GM20000 (cell line): ENCODE data around the gene WTIP.

Experiments
- DNase-seq: peaks from one replicate; pipeline ENCODE4 v3.0.0; 2012; ENCODE audit warnings: low spot score
- TF ChIP-seq, protein P1 (sequence below): IDR thresholded peaks from 2 replicates; pipeline ENCODE4 v1.5.1; 2012; ENCODE audit warnings: mild to moderate bottlenecking, control low read depth; ENCODE audit errors: extremely low read depth, missing control alignments

The WTIP gene

DNA sequence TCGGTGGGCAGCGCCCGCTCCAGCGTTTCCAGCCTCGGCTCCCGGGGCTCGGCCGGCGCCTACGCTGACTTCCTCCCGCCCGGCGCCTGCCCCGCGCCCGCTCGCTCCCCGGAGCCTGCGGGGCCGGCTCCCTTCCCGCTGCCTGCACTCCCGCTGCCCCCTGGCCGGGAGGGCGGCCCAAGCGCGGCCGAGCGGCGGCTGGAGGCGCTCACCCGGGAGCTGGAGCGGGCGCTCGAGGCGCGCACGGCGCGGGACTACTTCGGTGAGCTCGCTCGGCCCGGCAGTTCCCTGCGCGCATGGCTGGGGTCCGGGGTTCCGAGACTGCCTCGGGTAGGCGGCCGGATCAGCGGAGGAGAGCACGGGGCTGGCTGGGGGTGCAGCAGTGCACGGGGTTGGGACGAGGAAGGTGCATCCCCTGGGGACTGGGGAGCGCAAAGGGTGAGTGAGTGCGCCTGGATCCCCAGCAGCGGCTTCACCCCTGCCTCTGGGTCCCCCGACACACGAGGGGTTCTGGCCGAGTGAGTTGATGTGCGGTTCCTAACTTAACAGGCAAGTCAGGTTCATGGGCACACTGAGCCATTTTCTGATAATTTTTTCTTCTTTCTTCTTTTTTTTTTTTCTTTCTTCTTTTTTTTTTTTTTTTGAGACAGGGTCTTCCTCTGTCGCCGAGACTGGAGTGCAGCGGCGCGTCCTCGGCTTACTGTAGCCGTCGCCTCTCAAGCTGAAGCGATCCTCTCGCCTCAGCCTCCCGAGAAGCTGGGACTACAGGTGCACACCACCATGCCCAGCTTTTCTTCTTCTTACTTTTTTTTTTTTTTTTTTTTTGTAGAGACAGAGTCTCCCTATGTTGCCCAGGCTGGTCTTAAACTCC lies 1.1 kb downstream of the WTIP start:
- TF ChIP-seq, protein P1, sequence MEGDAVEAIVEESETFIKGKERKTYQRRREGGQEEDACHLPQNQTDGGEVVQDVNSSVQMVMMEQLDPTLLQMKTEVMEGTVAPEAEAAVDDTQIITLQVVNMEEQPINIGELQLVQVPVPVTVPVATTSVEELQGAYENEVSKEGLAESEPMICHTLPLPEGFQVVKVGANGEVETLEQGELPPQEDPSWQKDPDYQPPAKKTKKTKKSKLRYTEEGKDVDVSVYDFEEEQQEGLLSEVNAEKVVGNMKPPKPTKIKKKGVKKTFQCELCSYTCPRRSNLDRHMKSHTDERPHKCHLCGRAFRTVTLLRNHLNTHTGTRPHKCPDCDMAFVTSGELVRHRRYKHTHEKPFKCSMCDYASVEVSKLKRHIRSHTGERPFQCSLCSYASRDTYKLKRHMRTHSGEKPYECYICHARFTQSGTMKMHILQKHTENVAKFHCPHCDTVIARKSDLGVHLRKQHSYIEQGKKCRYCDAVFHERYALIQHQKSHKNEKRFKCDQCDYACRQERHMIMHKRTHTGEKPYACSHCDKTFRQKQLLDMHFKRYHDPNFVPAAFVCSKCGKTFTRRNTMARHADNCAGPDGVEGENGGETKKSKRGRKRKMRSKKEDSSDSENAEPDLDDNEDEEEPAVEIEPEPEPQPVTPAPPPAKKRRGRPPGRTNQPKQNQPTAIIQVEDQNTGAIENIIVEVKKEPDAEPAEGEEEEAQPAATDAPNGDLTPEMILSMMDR: no peak
- no peak for DNase-seq

DNA sequence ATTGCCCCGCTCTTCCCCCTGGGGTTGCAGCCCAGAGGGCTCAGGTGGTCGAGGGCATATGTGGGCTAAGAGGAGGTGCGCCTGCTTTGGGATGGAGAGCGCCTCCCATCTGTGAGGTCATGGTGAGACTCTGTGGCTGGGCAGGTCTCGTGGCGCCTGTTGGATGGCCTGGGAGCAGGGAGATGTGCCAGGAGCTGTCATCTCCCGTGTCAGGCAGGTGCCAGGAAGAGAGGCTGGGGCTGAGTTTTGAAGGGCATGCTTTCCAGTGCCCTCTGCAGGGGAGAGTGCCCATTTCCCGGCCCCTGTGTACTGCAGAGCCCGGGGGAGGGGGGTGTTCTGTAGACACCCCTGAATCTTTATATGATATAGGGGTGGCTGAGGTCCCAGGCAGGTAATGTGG lies 2.8 kb downstream of the WTIP start:
- no peak for DNase-seq
- TF ChIP-seq, protein P1: no peak

DNA sequence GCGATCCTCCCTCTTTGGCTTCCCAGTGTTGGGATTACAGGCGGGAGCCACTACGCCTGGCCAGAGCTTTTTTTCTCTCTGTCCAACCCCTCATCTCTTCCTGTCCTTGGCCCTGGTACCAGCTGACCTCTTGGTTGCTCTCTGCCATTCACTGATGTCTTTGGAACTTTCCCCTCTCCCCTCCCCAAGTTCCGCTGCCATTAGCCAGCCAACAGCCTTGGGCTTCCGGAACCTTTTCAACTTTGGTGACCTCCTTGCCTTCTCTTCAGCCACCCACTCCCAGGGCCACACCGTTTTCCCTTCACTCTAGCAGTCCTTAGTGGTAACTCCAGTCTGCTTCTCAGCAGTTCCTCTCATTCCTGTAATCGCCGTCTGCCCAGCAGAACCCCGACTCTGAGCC lies 4.3 kb downstream of the WTIP start:
- TF ChIP-seq, protein P1: no peak
- DNase-seq: no peak

DNA sequence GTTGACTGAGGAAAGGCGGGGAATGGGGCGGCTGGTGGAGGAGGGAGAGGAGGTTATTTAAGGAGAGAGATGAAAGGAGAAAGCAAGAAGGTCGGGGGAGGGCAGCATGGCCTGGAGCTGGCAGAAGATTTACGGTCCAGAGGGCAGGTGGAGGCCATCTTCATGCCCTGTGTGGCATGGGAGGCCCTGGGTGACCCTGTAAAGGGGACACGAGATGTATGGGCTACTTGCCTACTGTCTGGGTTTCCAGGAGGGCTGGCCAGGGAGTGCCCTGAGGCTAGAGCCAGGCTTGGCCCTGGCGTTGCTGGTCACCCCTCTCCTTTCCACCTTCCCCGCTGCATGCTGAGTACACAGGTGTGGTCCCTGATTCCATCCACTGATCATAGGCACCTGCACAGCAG lies 6.1 kb downstream of the WTIP start:
- TF ChIP-seq, protein P1: no peak
- no peak for DNase-seq

DNA sequence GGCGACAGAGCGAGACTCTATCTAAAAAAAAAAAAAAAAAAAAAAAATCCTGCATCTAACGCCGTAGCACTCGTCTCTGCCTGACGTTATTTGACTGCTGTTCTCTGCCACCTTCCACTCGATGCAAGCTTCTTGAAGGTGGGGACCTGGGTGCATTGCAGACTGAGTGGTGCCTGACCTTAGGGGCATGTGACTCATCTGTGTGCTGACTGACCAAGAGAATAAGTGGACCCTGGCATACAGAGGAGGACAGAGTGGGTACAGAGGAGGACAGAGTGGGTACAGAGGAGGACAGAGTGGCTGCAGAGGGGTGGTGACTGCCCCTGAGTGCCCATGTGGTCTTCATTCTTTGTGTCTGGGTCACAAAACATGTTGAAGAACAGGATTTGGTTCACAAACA lies 7.6 kb downstream of the WTIP start:
- TF ChIP-seq, protein P1: no peak
- no peak for DNase-seq

DNA sequence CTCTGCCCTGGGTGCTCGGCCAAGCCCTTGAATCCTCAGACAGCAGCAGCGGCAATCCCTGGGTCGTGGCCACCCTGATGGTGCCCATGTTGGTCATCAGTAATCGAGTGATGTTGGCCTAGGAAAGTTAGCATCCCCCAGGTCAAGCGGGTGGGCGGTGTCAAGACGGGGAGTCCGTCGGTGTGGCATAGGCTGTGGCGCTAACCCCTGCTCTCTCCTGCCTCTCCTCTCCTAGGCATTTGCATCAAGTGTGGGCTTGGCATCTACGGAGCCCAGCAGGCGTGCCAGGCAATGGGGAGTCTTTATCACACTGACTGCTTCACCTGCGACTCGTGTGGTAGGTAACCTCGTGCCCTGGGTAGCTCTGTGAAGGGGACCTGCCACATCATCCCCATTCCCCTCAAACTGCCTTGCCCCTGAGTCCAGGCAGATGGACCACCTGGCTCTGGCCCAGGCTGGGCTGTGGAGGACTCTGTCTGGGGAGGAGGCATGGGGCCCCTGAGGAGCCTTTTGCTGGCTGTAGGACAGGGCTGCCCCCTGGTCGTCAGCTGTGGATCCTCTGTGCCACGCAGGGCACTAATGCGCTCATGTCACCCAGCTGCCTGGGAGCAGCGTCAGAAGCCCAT lies 8.7 kb downstream of the WTIP start:
- no peak for DNase-seq
- TF ChIP-seq, protein P1: no peak

DNA sequence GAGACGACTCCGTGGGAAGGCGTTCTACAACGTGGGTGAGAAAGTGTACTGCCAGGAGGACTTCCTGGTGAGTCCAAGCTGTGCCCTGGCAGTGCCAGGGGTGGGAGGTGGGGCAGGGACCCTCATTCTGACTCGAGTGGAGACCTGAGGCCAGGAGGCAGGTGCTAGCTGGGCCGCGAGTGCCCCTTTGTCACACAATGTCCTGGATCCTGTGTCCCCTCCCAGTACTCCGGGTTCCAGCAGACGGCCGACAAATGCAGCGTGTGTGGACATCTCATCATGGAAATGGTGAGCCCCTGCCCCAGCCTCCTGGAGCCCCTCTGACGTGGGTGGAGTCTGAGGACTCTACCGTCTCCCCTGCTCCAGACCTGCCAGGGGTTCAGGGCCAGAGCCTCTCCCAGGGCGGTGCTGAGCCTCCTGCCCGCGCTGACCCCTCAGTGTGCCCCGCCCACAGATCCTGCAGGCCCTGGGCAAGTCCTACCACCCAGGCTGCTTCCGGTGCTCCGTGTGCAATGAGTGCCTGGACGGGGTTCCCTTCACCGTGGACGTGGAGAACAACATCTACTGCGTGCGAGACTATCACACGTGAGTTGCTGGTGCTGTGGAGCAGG lies 11.6 kb downstream of the WTIP start:
- TF ChIP-seq, protein P1: no peak
- DNase-seq: no peak
